BLaER1 (cell line): Measurements from ENCODE around the gene DNAH6.
A peak's percentile ranks its signal among the peaks of the same experiment; 100 is the strongest.

Source experiments
- H3K27ac ChIP-seq: shearing (Covaris generic); formaldehyde crosslinking; 2 replicates; pipeline ENCODE4 v1.8.1; 2022
- H3K27me3 ChIP-seq: shearing (Covaris generic); formaldehyde crosslinking; 2 replicates; pipeline ENCODE4 v1.8.1; 2022
- H3K36me3 ChIP-seq: shearing (Covaris generic); formaldehyde crosslinking; 2 replicates; pipeline ENCODE4 v1.8.1; 2022
- H3K4me1 ChIP-seq: shearing (Covaris generic); formaldehyde crosslinking; 2 replicates; pipeline ENCODE4 v1.8.1; 2022
- H3K4me2 ChIP-seq: shearing (Covaris generic); formaldehyde crosslinking; 2 replicates; pipeline ENCODE4 v1.8.1; 2022
- H3K4me3 ChIP-seq: shearing (Covaris generic); formaldehyde crosslinking; 2 replicates; pipeline ENCODE4 v1.8.1; 2022
- H3K9ac ChIP-seq: shearing (Covaris generic); formaldehyde crosslinking; 2 replicates; pipeline ENCODE4 v1.8.1; 2022
- H3K9me3 ChIP-seq: shearing (Covaris generic); formaldehyde crosslinking; 2 replicates; pipeline ENCODE4 v1.8.1; 2022
- H4K20me1 ChIP-seq: shearing (Covaris generic); formaldehyde crosslinking; 2 replicates; pipeline ENCODE4 v1.8.1; 2022
- Cebpa-rat ChIP-seq: shearing (Covaris generic); IDR thresholded peaks from 2 replicates; pipeline ENCODE4 v1.8.1; 2022

The DNAH6 gene

DNA sequence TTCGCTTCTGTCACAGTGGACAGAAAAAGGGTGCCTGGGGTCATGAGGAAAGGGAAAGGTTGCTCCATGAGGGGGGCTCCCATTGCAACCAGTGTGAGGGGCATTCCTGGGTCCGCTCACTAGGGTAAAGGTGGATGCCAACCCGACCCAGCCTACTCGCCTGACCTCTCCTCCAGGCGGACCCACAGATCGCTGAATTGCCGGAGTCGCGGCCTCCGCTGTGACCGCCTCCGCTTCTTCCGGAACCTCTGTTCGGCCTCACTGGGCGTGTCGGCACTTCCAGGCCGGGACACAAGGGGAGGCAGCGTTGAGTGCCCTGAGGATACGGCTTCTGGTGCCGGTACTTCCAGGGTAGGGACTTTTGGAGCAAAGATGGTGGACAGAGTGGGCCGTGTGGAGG is 307.5 kb downstream of the DNAH6 start:
- H3K9me3 ChIP-seq: peaks cover 5% of the 10 kb centered on the region; the same call in 1 of the 2 replicates
- no peaks in the 10 kb centered on the region for H3K4me1 ChIP-seq
- no peak overlapping the region for H3K9ac ChIP-seq
- H3K27me3 ChIP-seq: no peaks in the 10 kb centered on the region
- no peak overlapping the region for H3K4me3 ChIP-seq
- no peaks in the 10 kb centered on the region for H4K20me1 ChIP-seq
- no peak overlapping the region for H3K4me2 ChIP-seq
- H3K27ac ChIP-seq: no peak overlapping the region
- TF ChIP-seq Cebpa-rat: no peak
- no peaks in the 10 kb centered on the region for H3K36me3 ChIP-seq

DNA sequence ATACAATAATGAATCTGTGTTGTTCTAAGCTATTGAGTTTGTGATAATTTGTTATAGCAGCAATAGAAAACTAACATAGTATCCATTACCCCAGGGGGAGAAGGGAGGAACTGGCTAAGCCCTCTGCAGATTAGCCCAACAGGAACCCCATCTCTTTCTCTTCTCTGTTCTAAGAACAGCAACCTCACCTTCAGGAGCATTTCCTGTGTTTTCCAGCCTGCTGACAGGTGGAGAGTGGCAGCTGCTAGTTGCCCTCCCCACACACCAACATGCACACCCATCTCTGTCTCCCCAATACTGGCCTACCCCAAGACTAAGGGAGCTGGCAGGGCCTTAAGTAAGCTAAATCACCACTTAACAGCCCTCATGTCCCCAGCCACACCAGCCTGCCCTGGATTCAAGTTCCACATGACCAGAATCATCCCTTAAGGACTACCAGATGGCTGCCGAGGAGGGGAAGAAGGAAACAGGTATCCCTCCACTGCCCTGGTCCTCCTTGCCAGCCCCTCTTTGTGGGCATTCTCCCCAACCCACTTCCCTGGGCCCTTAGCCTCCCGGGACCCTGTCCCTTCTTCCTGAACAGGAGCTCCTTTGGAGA is 311.8 kb downstream of the DNAH6 start:
- no peak overlapping the region for H3K4me2 ChIP-seq
- no peak for TF ChIP-seq Cebpa-rat
- H3K27me3 ChIP-seq: no peaks in the 10 kb centered on the region
- no peak overlapping the region for H3K27ac ChIP-seq
- no peak overlapping the region for H3K4me3 ChIP-seq
- no peaks in the 10 kb centered on the region for H3K36me3 ChIP-seq
- no peaks in the 10 kb centered on the region for H4K20me1 ChIP-seq
- H3K4me1 ChIP-seq: peaks cover 27% of the 10 kb centered on the region
- no peak overlapping the region for H3K9ac ChIP-seq
- peaks cover 14% of the 10 kb centered on the region; the same call in 1 of the 2 replicates for H3K9me3 ChIP-seq

DNA sequence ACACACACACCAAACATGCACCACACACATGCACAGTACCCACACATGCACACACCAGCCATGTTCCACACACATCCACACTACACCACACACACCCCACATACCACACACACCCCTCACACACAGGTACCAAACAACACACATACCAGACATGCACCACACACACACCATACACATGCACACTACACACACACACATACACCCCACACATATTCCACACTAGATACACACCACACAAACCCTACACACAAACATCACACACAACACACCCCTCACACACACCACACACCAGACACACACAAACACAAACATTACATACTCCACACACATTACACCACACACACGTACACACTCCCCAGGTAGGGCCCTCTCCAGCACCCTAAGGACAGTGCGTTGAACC is 313.4 kb downstream of the DNAH6 start:
- Histone ChIP-seq H3K4me3 (no peak overlapping the region), H4K20me1 (no peaks in the 10 kb centered on the region), H3K9me3 (0 out of 2 replicates have a peak, but pooled peaks cover 11% of the 10 kb centered on the region), H3K27me3 (no peaks in the 10 kb centered on the region), H3K27ac (peak overlapping the region; percentile 3; the same call in 1 of the 2 replicates), H3K9ac (no peak overlapping the region), H3K4me2 (no peak overlapping the region), H3K36me3 (no peaks in the 10 kb centered on the region), H3K4me1 (peaks cover 35% of the 10 kb centered on the region)
- TF ChIP-seq Cebpa-rat: no peak

DNA sequence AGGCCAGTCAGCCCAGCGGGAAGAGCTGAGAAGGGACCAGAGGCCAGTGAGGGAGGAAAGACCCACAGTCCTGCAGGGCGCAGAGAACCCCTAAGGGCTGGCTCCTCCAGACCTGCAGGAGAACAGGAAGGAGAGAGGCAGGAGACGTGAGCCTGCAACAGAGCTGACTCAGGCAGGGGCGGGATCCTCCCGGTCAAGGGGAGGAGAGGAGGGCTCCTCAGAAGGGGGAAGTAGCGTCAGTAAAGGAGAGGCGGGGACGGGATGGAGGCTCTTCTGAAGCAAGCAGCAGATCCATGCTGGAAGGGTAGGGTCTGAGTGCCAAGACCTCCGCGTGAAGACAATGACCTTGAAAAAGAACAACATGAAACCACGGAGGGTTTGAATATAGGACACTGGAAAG is 313.8 kb downstream of the DNAH6 start:
- Histone ChIP-seq H3K9ac (no peak overlapping the region), H3K27me3 (no peaks in the 10 kb centered on the region), H3K4me2 (peak overlapping the region; percentile 22; the same call in 1 of the 2 replicates), H3K9me3 (peaks cover 15% of the 10 kb centered on the region), H4K20me1 (no peaks in the 10 kb centered on the region), H3K27ac (peak overlapping the region; percentile 3; the same call in 1 of the 2 replicates), H3K4me1 (peaks cover 35% of the 10 kb centered on the region), H3K36me3 (no peaks in the 10 kb centered on the region), H3K4me3 (no peak overlapping the region)
- no peak for TF ChIP-seq Cebpa-rat

DNA sequence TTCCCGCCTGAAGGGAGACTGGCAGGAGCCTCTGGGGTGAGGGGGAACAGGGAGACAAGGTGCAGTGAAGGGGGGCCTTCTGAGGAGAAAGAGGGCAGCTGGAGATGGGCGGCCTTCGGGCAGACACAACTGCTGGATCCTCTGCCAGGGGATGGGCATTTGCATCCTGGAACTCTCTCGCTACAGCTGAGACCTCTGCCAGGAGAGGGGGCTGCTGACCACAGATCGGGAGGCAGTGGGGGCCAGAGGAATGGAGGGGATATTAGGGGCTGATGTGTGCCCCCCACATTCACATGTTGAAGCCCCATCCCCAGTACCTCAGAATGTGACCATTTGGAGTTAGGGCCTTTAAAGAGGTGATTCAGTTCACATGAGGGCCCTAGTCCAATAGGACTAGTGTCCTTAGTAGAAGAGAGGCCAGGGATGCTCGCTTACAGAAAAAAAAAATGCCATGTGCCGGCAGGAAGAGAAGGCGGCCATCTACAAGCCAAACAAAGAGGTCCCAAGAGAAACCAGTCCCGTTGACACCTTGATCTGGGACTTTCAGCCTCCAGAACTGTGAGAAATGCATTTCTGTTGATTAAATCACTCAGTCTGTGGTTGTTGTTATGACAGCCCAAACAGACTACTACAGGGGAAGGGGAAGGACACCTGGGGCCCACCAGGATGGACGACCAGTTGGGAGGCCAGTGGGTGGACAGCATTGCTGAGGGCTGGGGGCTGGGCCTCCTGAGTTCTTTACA is 314.6 kb downstream of the DNAH6 start:
- no peaks in the 10 kb centered on the region for H3K27me3 ChIP-seq
- peaks cover 23% of the 10 kb centered on the region for H3K9me3 ChIP-seq
- no peak overlapping the region for H3K27ac ChIP-seq
- H3K9ac ChIP-seq: no peak overlapping the region
- peak overlapping the region; percentile 22; the same call in 1 of the 2 replicates for H3K4me2 ChIP-seq
- no peaks in the 10 kb centered on the region for H3K36me3 ChIP-seq
- H3K4me3 ChIP-seq: no peak overlapping the region
- no peaks in the 10 kb centered on the region for H4K20me1 ChIP-seq
- no peak for TF ChIP-seq Cebpa-rat
- peaks cover 35% of the 10 kb centered on the region for H3K4me1 ChIP-seq

DNA sequence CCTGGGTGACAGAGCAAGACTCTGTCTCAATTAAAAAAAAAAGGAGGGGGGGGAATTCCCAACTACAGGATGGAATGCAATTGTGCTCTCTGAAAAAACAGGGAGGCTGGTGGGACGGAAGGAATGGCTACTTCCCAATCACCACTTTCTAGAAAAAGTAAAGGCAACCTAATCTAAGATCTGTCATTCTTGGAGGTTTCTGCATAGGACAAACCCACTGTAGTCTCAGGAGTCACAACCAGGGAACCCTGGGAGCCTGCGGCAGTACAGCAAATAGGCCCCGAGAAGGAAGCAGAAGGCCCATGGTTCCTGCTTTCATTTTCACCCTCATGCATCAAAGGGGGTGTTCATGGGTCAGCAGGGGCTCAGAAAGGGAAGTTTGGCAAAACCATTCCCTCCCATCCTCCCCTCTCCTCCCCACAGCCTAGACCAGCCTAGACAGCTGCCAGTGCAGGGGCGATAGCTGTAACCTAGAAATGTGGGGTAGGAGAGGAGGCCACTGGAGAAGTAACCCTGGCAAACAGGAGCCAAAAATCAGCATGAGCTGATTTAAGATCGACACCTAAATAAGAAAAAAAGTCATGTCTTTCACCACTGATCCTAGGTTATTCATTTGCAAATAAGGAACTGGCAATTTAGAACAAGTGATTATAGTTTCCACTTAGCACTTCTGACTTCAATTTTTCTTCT is 316.6 kb downstream of the DNAH6 start:
- Histone ChIP-seq H3K27me3 (no peaks in the 10 kb centered on the region), H3K9ac (peak overlapping the region; percentile 67), H4K20me1 (no peaks in the 10 kb centered on the region), H3K4me2 (peak overlapping the region; percentile 64), H3K4me1 (peaks cover 35% of the 10 kb centered on the region), H3K4me3 (no peak overlapping the region), H3K27ac (peak overlapping the region; percentile 79), H3K36me3 (no peaks in the 10 kb centered on the region), H3K9me3 (peaks cover 43% of the 10 kb centered on the region)
- no peak for TF ChIP-seq Cebpa-rat

DNA sequence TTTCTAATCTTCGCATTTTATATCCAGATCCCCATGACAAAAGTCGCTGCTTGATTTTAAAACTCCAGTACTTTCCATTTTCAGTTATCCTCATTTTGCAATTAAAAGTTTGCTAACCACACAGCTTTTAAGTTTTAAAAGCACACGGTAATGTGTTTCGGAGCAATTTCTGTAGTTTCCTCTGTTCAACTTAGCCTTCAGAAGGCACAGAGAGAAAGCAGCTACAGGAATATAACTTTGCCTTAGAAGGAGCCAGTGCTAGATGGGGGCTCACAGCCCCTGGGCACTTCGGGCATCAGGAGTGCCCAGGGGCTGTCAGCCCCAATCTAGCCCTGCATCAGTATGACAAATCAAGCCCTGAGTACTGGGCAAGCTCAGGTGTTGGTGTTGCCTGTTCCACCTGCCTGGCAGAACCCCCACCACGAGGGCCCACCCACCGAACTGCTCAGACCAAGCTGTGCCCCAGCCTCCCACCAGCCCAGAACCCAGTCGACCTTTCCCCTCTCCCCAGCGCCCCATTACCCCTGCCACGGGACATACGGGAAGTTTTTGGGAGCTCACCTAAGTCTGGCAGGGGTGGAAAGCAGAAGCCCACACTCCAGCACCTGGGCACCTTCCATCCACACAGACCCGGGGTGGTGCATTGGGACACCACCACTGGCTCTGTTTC is 317.3 kb downstream of the DNAH6 start:
- peak overlapping the region; percentile 79 for H3K27ac ChIP-seq
- H3K27me3 ChIP-seq: no peaks in the 10 kb centered on the region
- H3K4me1 ChIP-seq: peaks cover 35% of the 10 kb centered on the region
- no peak for TF ChIP-seq Cebpa-rat
- H3K4me2 ChIP-seq: peak overlapping the region; percentile 64
- H4K20me1 ChIP-seq: no peaks in the 10 kb centered on the region
- no peaks in the 10 kb centered on the region for H3K36me3 ChIP-seq
- H3K9me3 ChIP-seq: peaks cover 49% of the 10 kb centered on the region
- H3K9ac ChIP-seq: 0 out of 2 replicates have a peak overlapping the region, but pooled peaks have one; percentile 67
- no peak overlapping the region for H3K4me3 ChIP-seq

DNA sequence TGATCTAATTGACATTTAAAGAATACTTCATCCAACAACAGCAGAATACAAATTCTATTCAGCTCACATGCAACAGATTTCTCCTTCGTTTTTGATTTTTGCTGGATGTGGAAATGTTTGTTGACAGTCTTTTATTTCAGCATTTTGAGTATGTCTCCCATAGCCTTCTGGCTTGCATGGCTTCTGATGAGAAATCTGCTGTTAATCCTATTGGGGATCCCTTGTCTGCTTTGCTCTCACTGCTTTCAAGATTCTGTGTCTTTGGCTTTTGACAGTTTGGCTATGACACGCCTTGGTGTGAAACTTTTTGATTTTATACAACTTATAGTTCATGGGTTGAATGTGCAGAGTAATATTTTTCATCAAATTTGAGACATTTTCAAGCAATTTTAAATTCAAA is 319.9 kb downstream of the DNAH6 start:
- Histone ChIP-seq H3K4me2 (no peak overlapping the region), H3K4me3 (no peak overlapping the region), H3K9ac (no peak overlapping the region), H3K4me1 (peaks cover 38% of the 10 kb centered on the region), H3K9me3 (peaks cover 46% of the 10 kb centered on the region), H3K27ac (no peak overlapping the region), H3K36me3 (no peaks in the 10 kb centered on the region), H4K20me1 (no peaks in the 10 kb centered on the region), H3K27me3 (no peaks in the 10 kb centered on the region)
- no peak for TF ChIP-seq Cebpa-rat

DNA sequence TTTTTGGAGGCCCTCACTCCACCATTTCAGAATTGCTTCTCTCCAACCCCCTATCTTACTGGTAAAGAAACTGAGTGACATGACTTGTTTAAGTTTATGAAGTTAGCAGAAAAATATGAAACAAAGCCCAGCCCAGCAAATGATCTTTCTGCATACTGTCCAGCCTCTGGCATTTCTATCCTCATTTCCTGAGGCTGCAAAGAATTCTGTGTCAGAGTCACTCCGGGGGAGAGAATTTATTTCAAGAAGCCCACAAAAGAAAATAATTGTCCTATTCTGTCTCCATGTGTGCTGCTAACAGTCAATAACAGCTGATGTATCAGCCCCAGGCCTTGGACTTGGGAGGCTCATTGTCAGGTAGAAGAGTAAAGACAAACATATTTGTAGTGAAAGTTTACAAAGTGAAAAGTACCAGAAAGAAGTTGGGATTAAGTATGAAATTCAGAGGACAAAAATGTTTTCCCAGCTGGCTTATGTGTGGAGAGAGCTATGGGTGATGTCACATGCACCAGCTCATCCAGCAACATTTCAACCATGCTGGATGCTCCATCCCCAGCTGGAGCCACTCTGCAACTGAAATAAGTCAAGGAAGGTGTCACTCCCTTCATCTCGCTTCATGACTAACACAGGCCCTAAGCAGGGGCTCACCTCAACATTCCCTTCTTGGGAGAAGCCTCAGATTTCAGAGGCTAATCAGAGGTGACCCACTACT is 322.3 kb downstream of the DNAH6 start:
- TF ChIP-seq Cebpa-rat: no peak
- H3K4me3 ChIP-seq: no peak overlapping the region
- H3K27ac ChIP-seq: no peak overlapping the region
- no peaks in the 10 kb centered on the region for H3K27me3 ChIP-seq
- no peak overlapping the region for H3K9ac ChIP-seq
- no peaks in the 10 kb centered on the region for H3K36me3 ChIP-seq
- no peak overlapping the region for H3K4me2 ChIP-seq
- peaks cover 43% of the 10 kb centered on the region for H3K4me1 ChIP-seq
- peaks cover 46% of the 10 kb centered on the region for H3K9me3 ChIP-seq
- no peaks in the 10 kb centered on the region for H4K20me1 ChIP-seq
